ENCODE measurements around the gene MAML3. TPM values are rescaled to one million over a fixed set of nuclear protein-coding genes. Genes with fewer than 3 reads are reported as not detected.

Gene MAML3
- polyA plus RNA-seq, 1 donor = 6.0 TPM

DNA sequence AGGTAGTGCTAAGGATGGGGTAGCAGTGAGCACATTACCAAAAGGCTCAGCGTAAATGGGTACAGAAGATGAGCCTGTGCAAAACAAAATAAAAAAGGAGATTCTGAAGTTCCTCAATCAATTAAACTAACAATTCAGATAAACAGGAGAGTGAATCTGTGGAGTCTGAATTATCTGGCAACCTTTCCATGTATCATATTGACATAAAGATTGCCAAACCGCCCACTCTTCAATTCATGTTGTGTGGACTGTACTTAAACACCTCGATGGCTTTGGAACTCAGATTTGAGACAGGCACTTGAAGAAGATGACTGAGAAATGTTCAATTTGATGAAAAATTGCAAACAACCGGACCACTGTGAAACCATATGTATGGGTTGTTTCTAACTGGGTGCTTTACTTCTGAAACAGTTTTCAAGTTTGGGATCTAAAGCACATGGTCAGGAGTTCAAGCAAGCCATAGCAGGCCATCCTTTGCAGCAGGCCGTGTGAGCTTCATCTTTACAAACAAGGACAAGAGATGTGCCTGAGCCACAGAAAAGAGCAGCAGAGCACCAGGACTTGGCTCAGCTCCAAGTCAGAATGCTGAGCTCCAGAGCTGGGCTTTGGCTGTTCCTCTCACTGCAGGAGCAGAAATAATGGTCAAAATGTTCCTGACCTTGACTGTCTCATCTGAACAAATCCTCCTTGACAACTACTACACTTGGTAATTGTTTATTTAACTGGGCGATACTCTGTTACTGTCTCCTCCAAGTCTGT lies 380.2 kb downstream of the MAML3 start:
- DNase-seq = no peak

- peak; percentile 25 for DNase-seq
Measured at GRCh38 chr4:139770361-139770760, 383.6 kb downstream of the MAML3 start.

GRCh38 chr4:139769364-139769763 lies 384.6 kb downstream of the MAML3 start:
- DNase-seq = no peak

DNA sequence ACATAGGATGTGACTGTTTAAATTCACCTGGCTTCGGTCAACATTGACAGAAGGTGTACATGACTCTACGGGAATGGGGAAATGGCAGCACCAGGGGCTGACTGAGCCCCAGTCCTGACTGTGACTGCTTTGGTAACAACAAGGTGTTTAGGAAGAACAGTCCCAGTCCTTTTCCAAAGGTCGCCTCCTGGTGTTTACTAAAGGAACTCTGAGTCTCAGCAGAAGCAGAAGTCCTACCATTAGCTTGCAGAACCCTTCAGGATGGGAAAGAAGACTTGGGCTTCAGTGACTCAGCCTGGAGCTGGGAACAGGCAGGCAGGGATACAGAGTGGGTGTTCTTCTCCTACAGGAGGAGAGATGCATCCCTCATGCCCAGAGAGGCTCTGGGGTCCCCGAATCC lies 385.1 kb downstream of the MAML3 start:
- no peak for DNase-seq

GRCh38 chr4:139768366-139768765 lies 385.6 kb downstream of the MAML3 start:
- no peak for DNase-seq

GRCh38 chr4:139767585-139767984 lies 386.4 kb downstream of the MAML3 start:
- no peak for DNase-seq

- no peak for DNase-seq
Measured at GRCh38 chr4:139767168-139767567, 386.8 kb downstream of the MAML3 start.

DNA sequence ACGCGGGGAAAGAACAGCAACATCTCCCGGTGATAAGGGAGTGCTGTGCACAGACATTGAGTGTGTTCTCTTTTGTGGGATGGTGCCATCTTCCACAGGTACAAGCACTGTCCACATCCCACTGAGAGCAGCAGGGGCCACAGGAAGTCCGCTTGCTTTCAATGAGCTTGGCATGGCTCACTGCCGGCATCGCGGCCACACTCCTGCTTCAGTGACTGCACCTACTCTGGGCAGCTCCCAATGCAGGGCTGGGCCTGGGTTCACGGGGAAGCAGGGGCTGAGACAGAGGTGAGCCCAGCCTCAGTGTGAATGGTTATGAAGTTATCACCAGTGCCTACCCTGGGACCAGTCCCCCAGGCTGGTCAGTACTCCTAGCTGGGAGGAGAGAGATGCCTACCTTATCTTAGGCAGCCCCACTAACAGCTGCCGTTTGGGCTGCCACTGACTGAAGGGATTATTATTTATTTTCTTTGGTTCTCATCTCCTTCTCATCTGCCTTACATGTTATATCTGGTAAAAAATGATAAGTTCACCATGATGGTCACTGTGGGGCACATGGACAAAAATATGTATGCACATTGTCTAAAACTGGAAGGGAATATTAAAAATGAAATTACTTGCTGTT lies 389.2 kb downstream of the MAML3 start:
- no peak for DNase-seq

DNA sequence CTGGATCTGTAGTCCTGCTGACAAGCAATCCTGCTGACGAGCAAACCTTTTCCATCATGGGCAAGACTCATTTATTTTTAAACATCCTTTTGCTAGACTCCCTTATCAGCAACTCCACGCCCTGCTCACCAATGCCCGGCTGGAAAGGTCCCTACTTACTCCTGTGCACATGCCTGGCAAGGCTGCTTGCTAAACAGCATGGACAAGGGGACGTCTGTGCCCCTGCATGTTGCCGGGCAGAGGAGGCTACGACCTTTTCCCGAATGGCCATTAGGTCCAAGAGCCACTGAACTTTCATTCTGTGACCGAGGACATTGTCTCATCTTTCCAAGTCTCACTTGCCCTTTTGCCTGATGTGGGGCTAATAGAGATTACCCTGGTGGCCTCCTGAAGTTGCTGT lies 389.8 kb downstream of the MAML3 start:
- DNase-seq = no peak

DNA sequence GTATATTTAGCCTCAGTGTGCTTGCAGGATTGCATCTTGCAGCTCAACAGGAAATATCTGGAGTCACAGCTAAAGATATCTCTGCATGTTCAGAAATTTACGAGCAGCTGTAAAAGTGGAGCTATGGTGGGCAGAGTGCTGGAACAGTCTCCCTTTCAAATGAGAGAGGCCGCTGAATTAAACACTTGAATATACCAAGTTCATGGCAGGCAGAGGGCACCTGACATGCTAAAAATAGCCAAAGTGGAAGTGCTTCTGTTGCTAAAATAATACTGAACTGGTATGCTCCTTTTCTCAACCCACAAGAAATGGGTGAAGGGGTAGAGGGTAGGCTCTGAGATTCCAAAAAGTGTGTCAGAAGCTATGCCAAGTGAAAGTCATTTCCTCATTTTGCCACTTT lies 390.3 kb downstream of the MAML3 start:
- no peak for DNase-seq

DNA sequence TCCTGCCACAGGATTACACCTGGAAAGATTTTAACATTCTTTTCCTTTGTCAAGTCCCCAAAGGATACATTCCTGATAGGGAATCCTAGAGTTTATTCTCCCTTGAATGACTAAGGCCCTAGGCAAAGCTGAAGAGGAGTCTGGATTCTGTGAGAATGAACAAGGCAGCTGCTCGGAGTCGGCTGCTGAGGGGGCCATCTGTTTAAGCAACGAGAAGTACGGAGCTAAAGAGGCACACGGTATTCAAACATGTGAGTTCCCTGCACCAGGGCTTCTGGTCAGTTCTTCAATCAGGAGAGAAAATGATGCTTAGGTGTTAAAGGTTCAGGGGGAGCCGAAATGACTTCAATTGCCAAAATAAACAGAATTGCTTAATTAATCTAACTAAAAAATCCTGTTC lies 390.8 kb downstream of the MAML3 start:
- no peak for DNase-seq

- no peak for DNase-seq
Measured at GRCh38 chr4:139762720-139763119, 391.3 kb downstream of the MAML3 start.

DNA sequence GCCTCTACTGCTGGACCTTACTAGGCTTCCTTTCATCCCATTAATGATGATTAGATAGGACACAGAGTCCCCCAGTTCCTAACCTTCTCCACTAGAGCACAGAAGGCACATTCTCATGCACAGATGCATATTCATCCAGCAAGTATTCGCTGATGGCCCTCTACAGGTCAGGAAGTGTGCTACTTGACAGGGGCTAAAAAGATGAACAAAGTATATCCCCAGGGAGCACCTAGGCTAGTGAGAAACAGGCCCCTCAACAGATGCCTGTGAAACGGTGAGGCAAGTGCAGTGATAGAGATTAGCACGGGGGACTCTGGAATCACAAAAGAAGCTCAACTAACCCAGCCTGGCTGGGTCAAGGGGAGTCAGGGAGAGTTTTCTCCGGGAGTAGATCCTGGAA lies 392.5 kb downstream of the MAML3 start:
- no peak for DNase-seq

GRCh38 chr4:139760567-139760966 lies 393.4 kb downstream of the MAML3 start:
- no peak for DNase-seq

DNA sequence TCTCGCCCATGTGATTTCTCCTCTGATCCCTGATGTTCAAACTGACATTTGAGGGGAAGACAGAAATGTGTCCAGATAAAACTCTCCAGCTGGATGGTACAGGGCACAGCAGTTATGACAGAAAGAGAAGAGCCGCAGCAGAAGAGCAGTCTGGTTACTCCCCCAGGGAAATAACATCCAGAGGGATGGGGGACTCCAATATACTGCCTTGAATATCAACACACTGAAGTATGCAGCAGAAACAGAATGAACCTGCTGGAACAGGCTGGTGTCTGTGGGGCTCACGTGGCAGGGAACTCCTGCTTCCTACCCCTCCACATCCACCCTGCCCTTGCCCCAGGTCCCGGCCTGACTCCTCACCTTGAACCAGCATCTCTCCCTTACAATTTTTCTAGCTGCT lies 394.9 kb downstream of the MAML3 start:
- no peak for DNase-seq

DNA sequence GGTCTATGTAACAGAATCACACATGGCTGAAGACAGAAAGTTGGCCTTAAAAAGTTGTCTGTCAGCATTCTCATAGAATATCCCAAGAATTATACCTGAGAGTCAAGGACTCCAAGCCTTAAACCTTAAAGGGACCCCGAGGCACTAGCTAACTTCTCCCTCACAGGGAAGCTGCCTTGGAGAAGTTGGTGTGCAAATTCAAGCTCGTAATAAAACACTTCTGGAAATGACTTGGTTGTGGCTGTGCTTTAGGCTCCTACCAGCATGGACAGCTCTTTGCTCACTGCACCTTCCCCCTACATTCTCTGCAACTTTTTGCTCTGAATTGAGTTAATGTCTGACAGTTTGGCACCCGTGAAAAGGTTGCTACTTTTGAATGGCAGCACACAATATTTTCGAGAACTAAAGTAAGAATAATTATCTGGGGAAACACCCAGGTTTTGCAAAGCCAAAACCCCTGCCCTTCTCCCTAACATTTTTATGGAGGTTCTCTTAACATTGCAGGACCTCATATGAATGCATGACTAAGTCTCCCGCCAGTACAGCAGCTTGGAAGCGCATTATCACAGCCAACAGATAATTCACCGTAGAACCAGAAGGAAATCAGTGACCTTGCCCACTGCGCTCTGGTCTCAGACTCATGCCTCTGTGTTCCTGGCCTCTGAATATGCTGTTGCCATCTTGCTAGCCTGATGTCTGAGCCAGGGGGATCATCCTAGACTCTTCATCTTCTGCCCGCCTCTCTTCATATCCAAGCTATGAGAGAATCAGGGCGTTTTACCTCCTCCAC lies 397.4 kb downstream of the MAML3 start:
- no peak for DNase-seq

DNA sequence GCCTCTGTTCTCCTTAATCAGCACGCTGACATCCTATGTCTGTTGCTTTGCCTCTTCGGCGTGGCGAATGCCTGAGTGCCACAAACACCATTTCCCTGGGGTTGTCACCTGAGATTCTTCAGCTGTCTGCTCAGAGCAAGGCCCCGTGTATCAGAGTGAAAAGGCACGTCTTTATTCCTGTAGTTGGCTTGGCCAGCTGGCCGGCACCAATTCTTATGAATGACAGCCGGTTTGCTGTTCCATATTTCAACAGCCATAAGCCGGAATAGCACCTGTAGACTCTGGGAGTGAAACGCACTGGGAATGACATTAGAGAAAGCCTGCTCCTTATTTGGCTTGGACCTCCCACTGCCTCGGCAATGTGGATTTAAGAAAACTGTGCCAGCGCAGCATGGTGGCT lies 399.0 kb downstream of the MAML3 start:
- no peak for DNase-seq

GRCh38 chr4:139753686-139754085 lies 400.3 kb downstream of the MAML3 start:
- DNase-seq = no peak

- DNase-seq = no peak
Measured at GRCh38 chr4:139749835-139750498, 404.0 kb downstream of the MAML3 start.

- DNase-seq = no peak
Measured at GRCh38 chr4:139749338-139749737, 404.6 kb downstream of the MAML3 start.

GRCh38 chr4:139746431-139747171 lies 407.4 kb downstream of the MAML3 start:
- no peak for DNase-seq

GRCh38 chr4:139745111-139745639 lies 408.8 kb downstream of the MAML3 start:
- no peak for DNase-seq
